Suppressor macrophage treated with lipopolysaccharide for 4 hours (primary cell): ENCODE results near the gene VAV3.

Experiments used
- DNase-seq: peaks from one replicate; pipeline ENCODE4 v3.0.0-alpha.2; 2020

The VAV3 gene

DNA sequence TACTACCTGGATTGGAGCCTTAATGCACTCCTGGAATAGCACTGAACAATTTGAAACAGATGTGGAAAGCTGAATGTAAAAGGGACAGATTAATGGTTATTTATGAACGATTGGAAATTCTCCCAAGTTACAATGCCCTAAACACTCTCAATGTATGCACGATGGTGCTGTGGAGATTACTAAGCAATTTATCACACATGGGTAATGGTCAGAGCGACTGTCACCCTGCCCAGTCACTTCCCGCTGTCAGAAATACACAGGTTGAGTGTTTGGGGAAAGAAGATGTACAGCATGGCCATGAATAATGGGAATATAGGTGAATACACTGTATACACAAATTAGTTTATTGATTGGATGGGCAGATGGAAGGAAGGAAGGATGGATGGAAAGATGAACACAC lies 342.4 kb downstream of the VAV3 start:
- DNase-seq = no peak

DNA sequence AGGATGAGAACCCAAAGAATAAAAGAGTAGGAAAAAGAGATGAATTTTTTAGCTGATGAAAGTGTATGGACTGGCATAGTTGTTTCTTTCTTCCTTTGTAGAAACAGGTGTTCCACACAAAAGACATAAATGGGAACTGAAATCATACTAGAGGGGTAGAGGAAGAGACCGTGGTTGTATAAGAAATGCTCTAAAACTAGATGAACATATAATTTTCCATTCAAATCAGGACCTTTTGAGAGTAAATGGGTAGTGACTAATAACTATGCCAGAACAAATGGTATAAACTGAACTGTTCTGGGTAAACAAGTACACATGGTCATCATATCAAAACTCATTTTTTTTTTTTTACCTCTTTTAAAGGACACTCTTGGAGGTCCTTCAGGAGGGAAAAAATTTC lies 344.2 kb downstream of the VAV3 start:
- DNase-seq = no peak

DNA sequence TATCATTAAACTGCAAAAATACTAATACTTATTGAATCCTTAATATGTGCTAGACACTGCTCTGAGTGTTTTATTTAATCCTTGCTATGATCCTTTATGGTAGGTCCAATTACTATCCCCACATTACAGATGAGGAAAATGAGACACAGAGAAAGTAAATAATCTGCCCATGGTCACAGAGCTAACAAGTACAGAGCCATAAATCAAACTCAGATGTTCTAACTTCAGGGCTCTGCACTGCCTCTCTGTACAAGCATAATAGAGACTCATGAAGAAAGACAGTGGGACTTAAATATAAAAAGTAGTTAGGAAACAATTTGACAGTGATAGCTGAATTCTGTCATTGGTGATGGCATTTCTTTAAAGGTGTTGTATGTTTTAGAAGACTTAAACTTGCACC lies 346.4 kb downstream of the VAV3 start:
- DNase-seq = no peak

DNA sequence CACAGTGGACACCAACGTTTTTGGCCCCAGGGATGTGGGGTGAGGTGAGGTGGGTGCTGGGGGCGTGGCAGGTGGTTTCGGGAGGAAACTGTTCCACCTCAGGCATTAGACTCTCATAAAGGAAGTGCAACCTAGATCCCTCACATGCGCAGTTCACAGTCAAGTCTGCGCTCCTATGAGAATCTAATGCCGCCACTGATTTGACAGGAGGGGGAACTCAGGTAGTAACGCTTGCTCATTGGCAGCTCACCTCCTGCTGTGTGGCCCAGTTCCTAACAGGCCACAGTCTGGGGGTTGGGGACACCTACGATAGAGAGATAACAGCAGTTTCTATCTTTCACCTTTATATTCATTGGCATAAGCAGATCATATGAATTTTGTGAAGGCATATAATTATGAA lies 347.1 kb downstream of the VAV3 start:
- DNase-seq = no peak

DNA sequence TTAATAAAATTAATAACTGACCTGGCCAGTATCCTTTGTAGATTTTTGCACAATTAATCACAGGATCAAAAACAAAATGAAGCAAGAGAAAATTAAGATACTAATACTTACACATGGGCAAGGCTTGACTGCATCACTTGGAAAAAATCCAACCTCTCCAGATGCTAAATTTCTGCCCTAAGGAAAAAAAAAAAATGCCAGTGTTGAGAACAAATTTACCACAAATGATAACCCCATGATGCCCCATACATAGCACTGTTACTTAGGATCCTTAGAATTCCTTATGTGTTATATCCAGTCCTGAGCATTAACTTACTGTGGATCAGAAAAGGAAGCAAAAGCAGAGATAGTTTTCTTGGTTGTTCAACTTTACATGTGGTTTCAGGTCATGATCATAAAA lies 347.5 kb downstream of the VAV3 start:
- DNase-seq = no peak

DNA sequence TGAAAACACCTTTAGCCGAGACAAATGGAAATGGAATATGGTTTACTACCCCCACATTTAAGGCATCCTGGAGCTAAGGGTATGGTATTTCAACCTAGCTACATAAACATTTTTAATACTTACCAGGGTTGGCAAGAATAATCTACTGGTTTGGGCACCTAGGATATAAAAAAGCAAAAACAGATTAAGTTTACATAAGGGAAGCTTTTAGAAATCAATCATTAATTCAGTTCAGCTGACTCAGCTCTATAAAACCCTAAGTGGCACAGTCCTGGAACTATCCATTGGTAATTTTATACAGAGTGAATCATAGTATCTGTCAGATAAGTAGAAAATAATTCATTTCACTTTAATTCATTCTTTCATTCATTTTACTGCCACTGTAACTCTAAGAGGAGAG lies 355.2 kb downstream of the VAV3 start:
- no peak for DNase-seq

DNA sequence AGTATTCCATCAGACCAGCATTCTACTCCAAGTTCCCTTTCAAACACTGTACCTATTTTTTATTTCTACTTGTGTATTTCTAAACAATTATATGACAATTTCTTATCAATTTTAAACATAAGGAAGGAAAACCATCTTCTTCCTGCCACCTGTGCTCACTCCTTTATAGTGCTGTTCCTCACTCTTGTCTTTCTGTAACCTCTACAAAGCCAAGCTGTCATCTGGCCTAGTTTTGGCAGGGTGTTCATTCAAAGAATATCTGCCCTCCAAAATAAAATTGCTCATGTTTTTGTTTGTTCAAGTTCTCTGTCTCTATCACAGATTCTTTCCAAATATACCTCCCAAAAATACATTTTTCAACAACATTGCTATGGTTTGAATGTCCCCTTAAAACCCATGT lies 360.2 kb downstream of the VAV3 start:
- no peak for DNase-seq

DNA sequence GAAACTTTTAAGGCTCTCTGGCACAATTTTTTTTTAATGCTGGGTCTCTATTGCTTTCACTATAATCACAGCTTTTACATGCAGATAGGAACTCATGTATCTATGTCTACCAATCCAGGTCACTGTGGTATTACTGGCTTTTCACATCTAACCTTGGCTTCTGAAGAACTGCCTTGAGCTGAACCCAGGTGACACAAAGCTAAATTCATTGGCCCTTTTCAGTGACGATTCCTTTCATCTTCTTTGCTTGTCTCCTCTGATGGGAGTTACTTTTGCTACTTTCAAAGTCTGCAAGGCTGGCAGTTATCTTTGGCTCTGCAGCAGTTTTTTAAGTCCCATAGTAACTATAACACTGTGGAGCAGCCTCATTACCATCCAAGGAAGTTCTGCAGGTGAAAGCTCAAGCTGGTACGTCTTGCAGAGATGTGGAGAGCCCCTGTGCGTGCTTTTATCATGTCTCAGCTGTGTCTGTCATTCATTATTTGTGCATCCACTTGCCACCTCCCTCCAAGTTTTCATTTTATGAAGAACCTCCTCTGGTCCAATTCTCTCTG lies 364.3 kb downstream of the VAV3 start:
- DNase-seq = no peak

DNA sequence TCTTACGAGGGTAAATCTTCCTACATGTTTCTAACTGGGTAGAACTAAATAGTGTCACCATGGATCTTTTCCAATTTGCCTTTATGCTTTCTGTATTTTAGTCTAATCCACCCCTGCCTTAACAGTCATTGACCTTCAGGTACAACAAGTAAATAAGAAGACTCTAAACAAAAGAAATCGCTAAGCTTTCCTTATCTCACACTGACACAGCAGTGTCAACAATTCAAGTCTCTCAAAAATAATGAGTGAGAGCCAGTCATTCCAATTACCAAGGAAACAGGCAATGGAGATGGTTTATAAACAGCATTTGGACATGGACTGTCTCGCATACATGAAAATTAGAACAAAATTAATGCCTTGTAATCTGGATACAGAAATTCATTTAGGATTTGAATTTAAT lies 365.8 kb downstream of the VAV3 start:
- no peak for DNase-seq

DNA sequence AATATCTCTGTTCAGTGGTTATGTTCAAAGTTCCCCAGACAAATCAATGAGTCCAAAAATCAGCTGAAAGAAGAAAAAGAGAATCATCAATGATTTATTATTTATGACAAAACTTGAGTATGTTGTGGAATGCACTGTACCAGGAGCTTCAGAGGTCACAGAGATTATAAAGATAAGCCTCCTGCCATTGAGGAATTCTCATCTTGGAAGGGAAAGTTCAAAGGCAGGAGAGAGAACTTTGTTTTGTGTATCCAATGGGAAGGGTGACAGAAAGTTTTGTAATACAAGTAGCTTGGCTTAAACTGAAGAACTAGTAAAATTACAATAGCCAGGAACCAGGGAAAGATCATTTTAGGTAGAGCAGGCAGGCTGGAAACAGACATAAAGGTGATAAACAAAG lies 367.7 kb downstream of the VAV3 start:
- no peak for DNase-seq

DNA sequence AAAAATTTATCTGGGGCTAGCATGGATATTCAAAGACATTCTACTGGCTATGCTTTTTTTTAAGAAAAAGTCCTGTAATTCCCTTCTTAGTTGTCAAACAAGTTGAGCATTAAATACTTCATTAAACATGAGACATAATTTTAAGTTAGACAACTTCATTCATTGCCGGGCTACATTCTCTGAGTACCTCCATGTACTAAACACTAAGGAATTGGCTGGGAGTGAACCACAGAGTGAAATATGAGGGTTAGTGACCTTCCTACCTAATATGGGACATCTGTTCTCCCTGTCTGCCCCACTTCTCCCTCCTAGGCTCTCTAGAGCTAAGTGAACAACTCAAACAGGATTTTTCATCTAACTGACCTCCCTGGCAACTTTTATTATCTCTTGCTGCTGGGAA lies 370.4 kb downstream of the VAV3 start:
- no peak for DNase-seq

DNA sequence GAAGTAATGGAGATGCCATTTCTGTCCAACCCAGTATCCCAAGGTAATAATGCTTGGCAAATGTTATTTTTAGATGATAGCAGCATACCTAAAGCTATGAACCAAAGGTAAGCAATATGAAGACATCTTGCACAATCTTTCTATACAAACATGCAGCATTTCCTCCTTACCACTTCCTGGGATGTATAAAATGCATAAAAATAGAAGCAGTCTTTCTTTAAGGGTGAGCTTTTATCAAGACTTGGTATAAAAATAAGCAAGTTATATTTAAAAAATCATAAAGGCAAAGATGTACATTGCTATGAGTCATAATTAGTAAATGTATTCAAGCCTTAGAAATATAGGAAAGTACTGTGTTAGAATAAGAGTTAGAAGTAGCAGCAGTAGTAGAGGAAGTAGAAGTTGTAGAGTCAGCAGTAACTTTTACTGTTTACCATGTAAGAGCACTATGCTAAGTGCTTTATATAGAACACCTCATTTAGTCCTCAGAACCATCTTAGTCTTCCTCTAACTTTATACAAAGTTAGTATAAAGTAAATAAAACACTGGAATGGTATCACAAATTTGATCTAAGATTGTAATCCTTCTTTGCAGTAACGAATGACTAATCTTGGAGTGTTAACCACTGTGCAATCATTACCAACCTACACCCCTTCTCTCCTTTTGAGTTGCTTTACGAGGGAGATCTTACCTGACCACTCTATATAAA lies 371.3 kb downstream of the VAV3 start:
- DNase-seq = peak; percentile 20

DNA sequence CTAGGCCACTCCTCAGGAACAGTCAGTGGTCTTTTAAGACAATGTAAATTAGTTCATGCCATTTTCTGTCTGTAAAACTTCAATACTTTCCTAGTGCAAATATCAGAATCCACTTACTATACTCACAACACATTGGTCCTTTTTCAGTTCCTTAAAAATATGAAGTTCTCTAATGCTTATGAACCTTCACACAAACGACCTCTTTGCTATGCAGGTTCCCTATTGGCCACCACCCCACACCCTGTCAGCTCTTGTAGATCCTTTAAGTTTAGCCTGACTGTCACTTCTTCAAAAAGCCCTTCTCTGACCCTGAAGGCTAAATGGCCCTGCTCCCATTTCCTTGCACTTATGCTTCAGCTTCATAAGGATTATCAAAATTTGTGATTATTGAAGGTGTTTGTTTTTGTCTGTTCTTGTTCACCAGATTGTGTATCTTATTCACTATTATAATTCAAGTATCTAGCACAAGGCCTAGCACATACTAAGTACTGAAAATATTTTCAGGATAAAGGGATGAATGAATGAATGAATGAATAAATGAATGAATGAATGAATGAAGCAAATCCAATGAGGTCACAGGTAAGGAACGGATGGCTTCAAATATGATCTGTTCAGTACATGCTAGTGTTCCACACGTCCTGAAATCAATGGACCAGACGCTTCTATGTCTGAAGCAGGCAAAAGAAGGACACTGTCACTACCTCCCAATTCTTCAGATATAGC lies 373.9 kb downstream of the VAV3 start:
- DNase-seq = peak; percentile 21

DNA sequence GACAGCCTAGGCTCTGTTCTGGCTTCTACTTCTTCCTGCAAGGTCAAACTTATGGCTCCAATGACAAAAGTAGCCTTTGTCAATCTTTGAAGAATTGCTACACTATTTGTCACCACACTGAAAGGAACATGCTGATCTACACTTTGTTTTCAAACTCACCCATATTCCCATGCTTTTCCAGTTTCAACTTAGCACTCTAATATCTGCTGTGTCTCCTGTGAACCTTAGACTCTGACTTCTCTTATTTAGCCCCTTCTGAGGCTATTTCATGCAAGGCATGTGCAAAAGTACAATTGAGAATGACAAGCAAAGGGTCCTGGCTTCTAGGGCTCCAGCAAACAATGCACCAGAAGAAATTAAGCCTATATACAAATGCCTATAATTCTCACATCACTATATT lies 374.9 kb downstream of the VAV3 start:
- no peak for DNase-seq

DNA sequence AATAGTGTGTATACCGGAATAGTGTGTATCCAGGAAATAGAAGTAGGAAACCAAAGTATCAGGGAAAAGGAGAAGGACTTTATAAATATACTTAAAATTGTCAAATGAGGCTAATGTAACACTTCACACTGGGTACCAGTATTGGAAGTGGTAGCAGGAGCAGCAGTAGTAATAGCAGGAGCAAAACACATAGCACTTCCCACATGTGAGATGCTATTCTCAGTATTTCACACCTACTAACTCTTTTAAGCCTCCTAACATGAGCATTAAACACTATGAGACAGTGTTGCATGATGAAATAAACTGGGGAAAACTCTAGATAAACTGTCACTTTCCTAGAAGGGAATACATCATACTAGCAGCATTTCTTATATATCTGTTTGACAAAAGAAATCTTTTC lies 376.7 kb downstream of the VAV3 start:
- no peak for DNase-seq

DNA sequence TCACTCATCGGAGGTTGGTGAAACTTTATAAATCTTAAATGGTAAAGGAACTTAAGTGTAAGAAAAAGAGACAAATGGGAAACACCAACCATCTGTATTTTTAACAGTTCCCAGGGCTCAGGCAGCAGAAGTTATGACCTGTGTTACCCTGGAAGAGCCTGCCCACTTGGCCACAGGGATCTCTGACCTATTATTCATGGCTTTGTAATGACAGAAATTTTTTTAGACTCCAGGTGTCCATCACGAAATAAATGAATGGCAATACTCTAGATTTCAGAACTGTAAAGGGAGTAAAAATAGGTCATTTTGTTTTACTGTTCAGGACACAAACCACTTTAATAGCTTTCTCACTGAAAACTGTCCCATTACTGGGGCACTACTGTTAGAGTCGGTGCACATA lies 389.8 kb downstream of the VAV3 start:
- DNase-seq = no peak

DNA sequence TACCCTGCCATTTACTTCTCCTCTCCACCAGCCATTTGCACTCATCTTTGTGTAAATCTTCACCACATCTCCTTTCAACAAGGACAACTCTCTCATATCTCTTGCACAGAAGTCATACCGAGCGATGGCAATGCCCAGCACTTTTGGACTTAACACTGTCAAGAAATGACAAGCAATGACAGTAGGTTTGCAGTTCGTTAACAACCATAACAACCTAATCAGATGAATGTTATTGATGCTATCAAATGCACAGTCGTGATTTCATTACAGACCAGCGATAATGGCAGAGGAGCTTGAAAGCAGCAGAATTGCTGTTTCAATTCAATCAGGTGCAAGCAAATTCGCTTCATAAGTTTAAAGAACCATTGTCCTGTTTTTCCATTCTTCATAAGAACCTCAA lies 390.9 kb downstream of the VAV3 start:
- DNase-seq = no peak

DNA sequence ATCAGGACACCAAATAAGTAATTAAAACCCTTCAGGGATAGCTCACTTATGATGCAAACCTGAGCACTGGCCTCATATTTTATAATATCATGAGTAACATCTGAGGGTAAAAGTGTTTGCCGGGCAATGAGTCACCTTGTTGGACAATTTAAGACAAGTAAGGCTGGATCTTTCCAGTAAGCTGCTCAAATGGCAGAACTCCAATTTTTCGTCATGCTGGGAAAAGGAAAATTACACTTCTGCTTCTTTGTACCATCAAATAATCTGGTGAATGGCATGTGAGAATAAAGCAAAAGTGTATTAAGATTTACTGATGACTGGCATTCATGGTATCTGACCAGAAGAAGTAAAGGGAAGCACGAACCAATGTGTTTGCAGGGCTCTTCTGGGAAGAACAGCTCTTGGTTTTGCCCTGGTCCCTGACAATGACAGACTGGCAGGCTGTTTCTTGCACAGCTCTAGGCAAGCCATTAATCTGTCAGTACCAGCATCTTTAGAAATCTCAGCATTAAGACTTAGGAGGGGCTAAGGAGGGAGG lies 392.2 kb downstream of the VAV3 start:
- peak; percentile 29 for DNase-seq

DNA sequence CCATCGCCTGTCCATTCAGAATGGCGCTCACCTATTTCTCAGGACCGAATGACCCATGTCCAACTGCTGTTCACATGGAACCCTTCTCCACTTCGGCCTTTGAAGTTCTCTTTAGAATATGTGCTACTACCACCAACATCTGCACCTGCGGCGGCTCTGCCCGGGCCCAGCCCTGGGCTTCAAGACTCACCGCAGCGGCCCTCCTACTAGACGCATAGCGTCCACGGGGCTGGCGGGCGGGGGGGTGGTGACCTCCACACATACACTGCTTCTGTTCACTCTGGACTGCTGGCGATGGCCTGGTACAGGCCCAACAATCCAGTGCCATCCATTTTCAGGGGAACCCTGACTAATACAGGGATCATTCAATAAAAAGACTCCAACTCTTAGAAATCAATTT lies 394.2 kb downstream of the VAV3 start:
- no peak for DNase-seq

DNA sequence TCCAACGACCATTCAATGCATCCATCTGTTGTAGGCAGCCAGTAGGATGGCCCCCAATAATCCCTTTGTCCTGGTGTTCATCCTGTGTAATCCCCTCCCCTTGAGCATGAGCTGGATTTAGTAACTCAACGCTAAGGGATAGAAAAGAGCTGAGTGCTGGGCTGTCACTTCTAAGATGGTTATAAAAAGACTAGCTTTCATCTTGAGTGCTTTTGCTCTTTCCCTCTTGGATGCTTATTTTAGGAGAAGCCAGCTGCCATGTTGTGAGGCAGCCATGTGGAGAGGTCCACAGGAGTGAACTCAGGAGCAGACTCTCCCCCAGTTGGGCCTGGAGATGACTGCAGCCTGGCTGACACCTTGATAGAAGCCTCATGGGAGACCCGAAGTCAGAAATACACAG lies 401.5 kb downstream of the VAV3 start:
- DNase-seq = no peak

DNA sequence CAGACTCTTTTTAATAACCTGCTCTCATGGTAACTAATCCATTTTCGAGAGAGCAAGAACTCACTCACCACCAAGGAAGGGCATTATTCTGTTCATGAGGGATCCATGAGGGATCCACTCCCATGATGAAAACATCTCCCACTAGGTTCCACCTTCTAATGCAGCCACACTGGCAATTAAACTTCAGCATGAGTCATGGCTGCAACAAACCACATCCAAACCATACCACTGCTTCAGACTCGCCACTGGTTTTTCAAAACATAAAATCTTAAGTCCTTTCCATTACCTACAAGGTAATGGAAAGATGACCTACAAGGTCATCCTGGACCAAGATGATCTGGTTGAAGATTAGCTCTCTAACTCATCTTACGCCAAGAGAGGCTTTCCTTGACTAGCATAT lies 405.1 kb downstream of the VAV3 start:
- DNase-seq = no peak

DNA sequence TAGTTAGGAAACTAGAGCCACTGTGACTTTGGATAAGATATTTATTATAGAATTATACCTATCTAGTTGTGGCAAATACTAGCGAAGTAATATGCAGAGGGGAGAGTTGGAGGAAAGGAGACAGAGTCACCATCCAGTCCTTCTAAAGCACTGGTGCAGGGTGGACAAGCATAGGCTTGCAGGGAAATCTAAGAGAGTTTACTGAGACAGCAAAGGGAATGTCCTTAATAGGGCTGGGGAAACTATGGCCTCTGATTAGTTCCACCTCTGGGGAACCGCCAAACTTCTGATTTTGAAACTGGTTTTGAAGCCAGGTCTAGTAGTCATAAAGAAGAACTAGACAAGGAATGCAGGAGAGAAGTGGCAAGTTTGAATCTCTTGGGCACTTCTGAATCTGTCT lies 407.9 kb downstream of the VAV3 start:
- DNase-seq = no peak

DNA sequence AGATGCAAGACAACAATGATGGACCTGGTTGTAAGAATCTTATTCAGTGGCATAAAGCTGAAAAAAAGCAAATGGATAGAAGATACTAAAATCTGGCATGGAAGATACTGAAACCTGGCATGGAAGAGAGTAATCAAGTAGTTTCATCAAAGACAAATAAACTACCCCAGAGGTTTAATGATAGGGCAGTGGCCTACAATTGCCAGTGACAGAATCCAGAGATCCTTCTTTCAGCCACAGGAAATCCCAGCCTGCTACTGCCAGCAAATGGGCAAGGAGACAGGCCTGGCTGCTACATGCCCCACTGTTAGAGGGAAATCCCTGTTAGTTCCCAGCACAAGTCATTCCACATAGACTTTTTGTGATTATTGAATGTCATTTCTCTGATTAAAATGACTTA lies 409.4 kb downstream of the VAV3 start:
- DNase-seq = no peak

DNA sequence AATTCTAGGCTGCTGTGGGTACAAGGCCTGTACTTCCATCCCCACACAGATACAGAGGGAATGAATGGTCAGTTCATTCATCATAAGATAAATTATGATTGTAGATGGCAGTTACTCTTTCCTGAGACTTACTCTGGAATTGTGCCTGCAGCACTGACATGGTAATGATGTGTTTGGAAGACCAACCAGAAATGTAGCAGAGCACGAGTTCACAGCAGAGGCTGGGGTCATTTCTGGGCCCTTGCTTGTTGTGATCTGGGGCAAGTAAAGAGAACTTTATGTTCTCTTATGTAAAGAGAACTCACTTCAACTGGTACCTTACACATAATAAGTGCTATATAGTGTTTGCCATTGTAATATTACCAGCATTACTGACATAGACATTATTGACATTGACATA lies 412.2 kb downstream of the VAV3 start:
- DNase-seq = no peak
